Hepatocyte (in vitro differentiated cells): Measurements from ENCODE around the gene C3orf38. TPM values are rescaled to one million over a fixed set of nuclear protein-coding genes. Genes with fewer than 3 reads are reported as not detected.

Experiments used
- DNase-seq: peaks from one replicate; pipeline ENCODE4 v3.0.0-alpha.2; 2016; ENCODE audit warnings: low spot score
- H2AFZ ChIP-seq: fragments of 200-600 bp; sonication (generic); 2 replicates; pipeline ENCODE4 v1.6.0; 2016; ENCODE audit warnings: antibody characterized with exemption, mild to moderate bottlenecking
- H3K27ac ChIP-seq: fragments of 200-600 bp; sonication (generic); 2 replicates; pipeline ENCODE4 v1.5.1; 2016; ENCODE audit warnings: mild to moderate bottlenecking
- H3K27me3 ChIP-seq: fragments of 200-600 bp; sonication (generic); 2 replicates; pipeline ENCODE4 v1.6.1; 2016
- H3K36me3 ChIP-seq: fragments of 200-600 bp; sonication (generic); replicated peaks from 2 replicates; pipeline ENCODE4 v1.5.1; 2016; ENCODE audit warnings: low read depth; ENCODE audit not compliant: insufficient read depth
- H3K4me1 ChIP-seq: fragments of 200-600 bp; sonication (generic); 2 replicates; pipeline ENCODE4 v1.5.1; 2016; ENCODE audit warnings: mild to moderate bottlenecking, moderate library complexity; ENCODE audit not compliant: insufficient read depth
- H3K4me2 ChIP-seq: fragments of 200-600 bp; sonication (generic); 2 replicates; pipeline ENCODE4 v1.6.0; 2016
- H3K4me3 ChIP-seq: fragments of 200-600 bp; sonication (generic); 2 replicates; pipeline ENCODE4 v1.5.1; 2016; ENCODE audit warnings: mild to moderate bottlenecking
- H3K79me2 ChIP-seq: fragments of 200-600 bp; sonication (generic); 2 replicates; pipeline ENCODE4 v1.6.0; 2017; ENCODE audit warnings: mild to moderate bottlenecking
- H3K9me2 ChIP-seq: fragments of 200-600 bp; sonication (generic); replicated peaks from 2 replicates; pipeline ENCODE4 v1.6.0; 2017; ENCODE audit warnings: mild to moderate bottlenecking; ENCODE audit not compliant: insufficient read depth
- H3K9me3 ChIP-seq: fragments of 200-600 bp; sonication (generic); 2 replicates; pipeline ENCODE4 v1.5.1; 2016; ENCODE audit warnings: low read depth, mild to moderate bottlenecking
- H4K20me1 ChIP-seq: fragments of 200-600 bp; sonication (generic); 2 replicates; pipeline ENCODE4 v1.6.0; 2016; ENCODE audit warnings: mild to moderate bottlenecking; ENCODE audit not compliant: insufficient read depth, poor library complexity, severe bottlenecking
- EZH2 ChIP-seq: fragments of 200-600 bp; sonication (generic); IDR thresholded peaks from 2 replicates; pipeline ENCODE4 v1.6.1; 2016; ENCODE audit warnings: antibody characterized with exemption, mild to moderate bottlenecking, borderline replicate concordance
- EZH2phosphoT487 ChIP-seq: fragments of 200-600 bp; sonication (generic); IDR thresholded peaks from one replicate; pipeline ENCODE4 v1.6.1; 2018; ENCODE audit warnings: antibody characterized with exemption, mild to moderate bottlenecking, low read depth, moderate library complexity; ENCODE audit not compliant: unreplicated experiment, severe bottlenecking
- WGBS: methylation state at CpG from one replicate; pipeline ENCODE4 v1.1.6; 2016; ENCODE audit warnings: low lambda C conversion rate; ENCODE audit errors: missing lambda C conversion rate; 5-methylcytosine and 5-hydroxymethylcytosine counted together
- polyA plus RNA-seq: library from polyadenylated mRNA; unstranded; fragments of >200 nt; fragmentation: Nextera tagmentation; extraction: Ambion mirVana; gene quantifications from 2 replicates; pipeline ENCODE4 v1.2.1, GENCODE V29; 2016
- total RNA-seq: library from RNA; depleted of rRNA; stranded (reverse); fragments of >200 nt; gene quantifications from 2 replicates; pipeline ENCODE4 v1.2.3, GENCODE V29; 2014
- TF ChIP-seq, protein P1 (sequence below): fragments of 200-600 bp; sonication (generic); IDR thresholded peaks from 2 replicates; pipeline ENCODE4 v1.5.1; 2016; ENCODE audit warnings: antibody characterized with exemption, mild to moderate bottlenecking; ENCODE audit not compliant: poor library complexity

The C3orf38 gene
- total and polyA plus RNA-seq, 2 experiments from 2014 or later: 15.3 to 35.5 TPM

GRCh38 chr3:88195951-88196434 lies 46.2 kb downstream of the C3orf38 start:
- Histone ChIP-seq H3K4me1 (no peaks in the 10 kb centered on the region), H2AFZ (no peak overlapping the region), H3K27me3 (no peaks in the 10 kb centered on the region), H3K79me2 (no peaks in the 10 kb centered on the region), H3K27ac (no peak overlapping the region), H4K20me1 (no peaks in the 10 kb centered on the region), H3K9me3 (no peaks in the 10 kb centered on the region), H3K36me3 (no peaks in the 10 kb centered on the region), H3K9me2 (no peaks in the 10 kb centered on the region), H3K4me3 (no peak overlapping the region), H3K4me2 (no peak overlapping the region)
- WGBS: 100% methylated on average over 2 of the region's 2 CpGs
- TF ChIP-seq, protein P1, sequence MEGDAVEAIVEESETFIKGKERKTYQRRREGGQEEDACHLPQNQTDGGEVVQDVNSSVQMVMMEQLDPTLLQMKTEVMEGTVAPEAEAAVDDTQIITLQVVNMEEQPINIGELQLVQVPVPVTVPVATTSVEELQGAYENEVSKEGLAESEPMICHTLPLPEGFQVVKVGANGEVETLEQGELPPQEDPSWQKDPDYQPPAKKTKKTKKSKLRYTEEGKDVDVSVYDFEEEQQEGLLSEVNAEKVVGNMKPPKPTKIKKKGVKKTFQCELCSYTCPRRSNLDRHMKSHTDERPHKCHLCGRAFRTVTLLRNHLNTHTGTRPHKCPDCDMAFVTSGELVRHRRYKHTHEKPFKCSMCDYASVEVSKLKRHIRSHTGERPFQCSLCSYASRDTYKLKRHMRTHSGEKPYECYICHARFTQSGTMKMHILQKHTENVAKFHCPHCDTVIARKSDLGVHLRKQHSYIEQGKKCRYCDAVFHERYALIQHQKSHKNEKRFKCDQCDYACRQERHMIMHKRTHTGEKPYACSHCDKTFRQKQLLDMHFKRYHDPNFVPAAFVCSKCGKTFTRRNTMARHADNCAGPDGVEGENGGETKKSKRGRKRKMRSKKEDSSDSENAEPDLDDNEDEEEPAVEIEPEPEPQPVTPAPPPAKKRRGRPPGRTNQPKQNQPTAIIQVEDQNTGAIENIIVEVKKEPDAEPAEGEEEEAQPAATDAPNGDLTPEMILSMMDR: no peak
- no peak for TF ChIP-seq EZH2
- no peak for TF ChIP-seq EZH2phosphoT487
- no peak for DNase-seq

GRCh38 chr3:88198121-88198520 lies 48.4 kb downstream of the C3orf38 start:
- H3K79me2 ChIP-seq: no peaks in the 10 kb centered on the region
- H3K9me2 ChIP-seq: no peaks in the 10 kb centered on the region
- no peak overlapping the region for H3K27ac ChIP-seq
- no peak overlapping the region for H3K4me3 ChIP-seq
- no peaks in the 10 kb centered on the region for H3K27me3 ChIP-seq
- TF ChIP-seq EZH2phosphoT487: no peak
- TF ChIP-seq, protein P1: no peak
- TF ChIP-seq EZH2: no peak
- no peaks in the 10 kb centered on the region for H3K4me1 ChIP-seq
- H4K20me1 ChIP-seq: no peaks in the 10 kb centered on the region
- WGBS: 41% methylated on average over 1 of the region's 1 CpG
- H2AFZ ChIP-seq: no peak overlapping the region
- H3K36me3 ChIP-seq: no peaks in the 10 kb centered on the region
- no peaks in the 10 kb centered on the region for H3K9me3 ChIP-seq
- no peak overlapping the region for H3K4me2 ChIP-seq
- no peak for DNase-seq

- peak; percentile 84 for DNase-seq
- H3K4me2 ChIP-seq: peak overlapping the region; percentile 23
- no peaks in the 10 kb centered on the region for H3K79me2 ChIP-seq
- no peak overlapping the region for H2AFZ ChIP-seq
- no peaks in the 10 kb centered on the region for H3K4me1 ChIP-seq
- H3K27me3 ChIP-seq: no peaks in the 10 kb centered on the region
- H3K36me3 ChIP-seq: no peaks in the 10 kb centered on the region
- no peaks in the 10 kb centered on the region for H4K20me1 ChIP-seq
- no peaks in the 10 kb centered on the region for H3K9me2 ChIP-seq
- H3K4me3 ChIP-seq: no peak overlapping the region
- no peaks in the 10 kb centered on the region for H3K9me3 ChIP-seq
- H3K27ac ChIP-seq: no peak overlapping the region
- 20% methylated on average over 5 of the region's 5 CpGs for WGBS
- TF ChIP-seq EZH2phosphoT487: no peak
- TF ChIP-seq, protein P1: peak; percentile 96
- TF ChIP-seq EZH2: no peak
Observed at GRCh38 chr3:88203642-88204055, 53.9 kb downstream of the C3orf38 start.

Other genes with a start within 250 kb of the C3orf38 start
- gene CGGBP1, start 91.0 kb upstream of the C3orf38 start, total RNA-seq: 75.9 and 84.0 TPM in 2 replicates
- gene CGGBP1, start 91.0 kb upstream of the C3orf38 start, polyA plus RNA-seq: 41.8 and 46.6 TPM in 2 replicates
- gene ZNF654, start 90.7 kb upstream of the C3orf38 start, total RNA-seq: 16.2 and 20.5 TPM in 2 replicates
- gene ZNF654, start 90.7 kb upstream of the C3orf38 start, polyA plus RNA-seq: 6.3 and 6.9 TPM in 2 replicates